Transverse colon (tissue), 4 donors: ENCODE results near the gene GMIP.

Experiments used
- EP300 ChIP-seq: sonication (generic); formaldehyde crosslinking; IDR thresholded peaks from one replicate; pipeline ENCODE4 v1.6.1; 2017; ENCODE audit warnings: antibody characterized with exemption, low read depth
- POLR2A ChIP-seq: fragments of 450-650 bp; IDR thresholded peaks from one replicate; pipeline ENCODE4 v1.6.1; 2016; ENCODE audit warnings: antibody characterized with exemption, mild to moderate bottlenecking, moderate library complexity
- POLR2AphosphoS5 ChIP-seq, 3 donors: sonication (generic); formaldehyde crosslinking; IDR thresholded peaks; one replicate each; pipeline ENCODE4 v1.6.1; 2016; ENCODE audit warnings: antibody characterized with exemption in 3 of 3
- TF ChIP-seq, protein P1 (sequence below), 5 experiments: fragments of 200-600 bp in 3 of 5; fragments of 450-650 bp in 2 of 5; sonication (generic) in 3 of 5; IDR thresholded peaks; 1 replicate in 2 of 5; 2 replicates in 3 of 5; pipeline ENCODE4 v1.5.1; 2016 to 2017; ENCODE audit warnings: antibody characterized with exemption in 5 of 5, inconsistent platforms in 3 of 5, mild to moderate bottlenecking in 2 of 5, moderate library complexity in 1 of 5

DNA sequence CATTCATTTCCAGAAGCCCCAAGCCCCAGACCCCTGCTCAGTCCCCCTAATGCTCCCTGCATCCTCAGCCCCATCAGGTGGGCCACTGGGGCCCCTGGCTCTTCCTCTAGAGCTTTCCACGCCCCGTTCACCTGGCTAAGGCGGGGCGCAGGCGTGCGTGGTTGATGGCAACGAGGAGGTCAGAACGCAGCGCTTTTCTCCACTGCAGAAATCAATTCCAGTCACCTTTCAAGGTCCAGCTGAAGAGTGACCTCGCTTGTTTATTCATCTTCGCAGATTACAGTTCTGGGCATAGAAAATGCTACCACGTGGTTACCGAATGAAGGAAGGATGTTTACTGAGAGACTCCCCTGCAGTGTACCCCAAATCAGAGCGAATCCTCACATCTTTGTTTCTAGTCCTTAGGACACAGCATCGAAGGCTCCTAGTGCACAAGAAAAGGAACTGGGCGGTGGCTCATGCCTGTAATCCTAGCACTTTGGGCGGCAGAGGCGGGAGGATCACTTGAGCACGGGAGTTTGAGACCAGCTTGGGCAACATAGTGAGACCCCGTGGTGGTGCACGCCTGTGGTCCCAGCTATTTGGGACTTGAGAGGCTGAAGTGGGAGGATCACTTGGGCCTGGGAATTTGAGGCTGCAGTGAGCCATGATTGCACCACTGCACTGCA lies 24.1 kb downstream of the GMIP start:
- TF ChIP-seq, protein P1, sequence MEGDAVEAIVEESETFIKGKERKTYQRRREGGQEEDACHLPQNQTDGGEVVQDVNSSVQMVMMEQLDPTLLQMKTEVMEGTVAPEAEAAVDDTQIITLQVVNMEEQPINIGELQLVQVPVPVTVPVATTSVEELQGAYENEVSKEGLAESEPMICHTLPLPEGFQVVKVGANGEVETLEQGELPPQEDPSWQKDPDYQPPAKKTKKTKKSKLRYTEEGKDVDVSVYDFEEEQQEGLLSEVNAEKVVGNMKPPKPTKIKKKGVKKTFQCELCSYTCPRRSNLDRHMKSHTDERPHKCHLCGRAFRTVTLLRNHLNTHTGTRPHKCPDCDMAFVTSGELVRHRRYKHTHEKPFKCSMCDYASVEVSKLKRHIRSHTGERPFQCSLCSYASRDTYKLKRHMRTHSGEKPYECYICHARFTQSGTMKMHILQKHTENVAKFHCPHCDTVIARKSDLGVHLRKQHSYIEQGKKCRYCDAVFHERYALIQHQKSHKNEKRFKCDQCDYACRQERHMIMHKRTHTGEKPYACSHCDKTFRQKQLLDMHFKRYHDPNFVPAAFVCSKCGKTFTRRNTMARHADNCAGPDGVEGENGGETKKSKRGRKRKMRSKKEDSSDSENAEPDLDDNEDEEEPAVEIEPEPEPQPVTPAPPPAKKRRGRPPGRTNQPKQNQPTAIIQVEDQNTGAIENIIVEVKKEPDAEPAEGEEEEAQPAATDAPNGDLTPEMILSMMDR (IDR thresholded peaks at IDR 0.05), result no peak
- TF ChIP-seq POLR2AphosphoS5 (IDR thresholded peaks at IDR 0.05) (no peak), POLR2A (no peak), EP300 (no peak)
